ENCODE measurements around the gene MFRP.
A peak's percentile ranks its signal among the peaks of the same experiment; 100 is the strongest.

GRCh38 chr11:119307219-119307618 is 39.3 kb downstream of the MFRP start:
- TF ChIP-seq RCOR1 (IDR thresholded peaks at IDR 0.05; ENCODE audit: borderline replicate concordance in 1 of 2, low read depth in 2 of 2, low read length in 2 of 2) (no peak), CTCF (IDR thresholded peaks at IDR 0.05 in 2 of 3, conservative IDR thresholded peaks at IDR 0.05 in 1 of 3; ENCODE audit: insufficient read depth in 2 of 3, low read depth in 1 of 3, low read length in 3 of 3) (peak; percentile 25 to 46 (median 31); a peak in 4 of 6 replicates)

Measured in K562 (cell line).